NCI-H1436 (cell line): ENCODE data around the gene DOK7.
"Not testable (repeated sequence)": the region's sequence is repeated elsewhere in the genome, so short reads cannot be mapped to it uniquely, and the experiment has no call there.

Source experiments
- DNase-seq: peaks from one replicate; lab custom pipeline; 2025; lab: John Stamatoyannopoulos, UW

DOK7 gene

GRCh38 chr4:3442959-3443749, 20.0 kb upstream of the DOK7 start:
- peak; percentile 24 for DNase-seq

- DNase-seq, result no peak
Measured at GRCh38 chr4:3443750-3444309, 19.3 kb upstream of the DOK7 start.

GRCh38 chr4:3444351-3445110, 18.6 kb upstream of the DOK7 start:
- DNase-seq, result no peak

- no peak for DNase-seq
Measured at GRCh38 chr4:3445111-3445820, 17.8 kb upstream of the DOK7 start.

- DNase-seq, result no peak
Measured at GRCh38 chr4:3445829-3446545, 17.1 kb upstream of the DOK7 start.

- DNase-seq, result no peak
Measured at GRCh38 chr4:3446631-3447320, 16.3 kb upstream of the DOK7 start.

- DNase-seq, result no peak
Measured at GRCh38 chr4:3447431-3448395, 15.4 kb upstream of the DOK7 start.

- DNase-seq, result no peak
Measured at GRCh38 chr4:3449047-3449573, 14.0 kb upstream of the DOK7 start.

- no peak for DNase-seq
Measured at GRCh38 chr4:3449574-3450534, 13.3 kb upstream of the DOK7 start.

- no peak for DNase-seq
Measured at GRCh38 chr4:3450643-3451042, 12.5 kb upstream of the DOK7 start.

- DNase-seq, result no peak
Measured at GRCh38 chr4:3451956-3452355, 11.2 kb upstream of the DOK7 start.

- no peak for DNase-seq
Measured at GRCh38 chr4:3452376-3452775, 10.7 kb upstream of the DOK7 start.

GRCh38 chr4:3455596-3455995, 7.5 kb upstream of the DOK7 start:
- not testable (repeated sequence) for DNase-seq

GRCh38 chr4:3458371-3458770, 4.7 kb upstream of the DOK7 start:
- DNase-seq, result no peak

GRCh38 chr4:3459156-3459555, 4.0 kb upstream of the DOK7 start:
- not testable (repeated sequence) for DNase-seq

GRCh38 chr4:3460926-3461325, 2.2 kb upstream of the DOK7 start:
- DNase-seq, result no peak

- no peak for DNase-seq
Measured at GRCh38 chr4:3461515-3462291, 1.4 kb upstream of the DOK7 start.

GRCh38 chr4:3462321-3462789, 751 bp upstream of the DOK7 start:
- DNase-seq, result no peak
